Tongue (tissue), 2 donors: ENCODE data around the gene IL6R. TPM values are rescaled to one million over a fixed set of nuclear protein-coding genes. Genes with fewer than 3 reads are reported as not detected.
"Not testable (repeated sequence)": the region's sequence is repeated elsewhere in the genome, so short reads cannot be mapped to it uniquely, and the experiment has no call there.

Experiments used
- DNase-seq: peaks from one replicate; pipeline ENCODE4 v3.0.0-alpha.2; 2015
- total RNA-seq: library from RNA; depleted of rRNA; stranded (reverse); fragments of >200 nt; gene quantifications from one replicate; pipeline ENCODE4 v1.2.3, GENCODE V29; 2014

The IL6R gene
- total RNA-seq, result 35.0 TPM

GRCh38 chr1:154404984-154405746 lies at the start of gene IL6R:
IL6R (plus strand) TSS chr1:154405343; CDS start chr1:154405630, 287 bp downstream.
- DNase-seq, result peak; percentile 89

GRCh38 chr1:154358519-154358918 lies 46.6 kb upstream of the IL6R start:
- DNase-seq, result no peak

- DNase-seq, result no peak
These were observed 44.9 kb upstream of the IL6R start for GRCh38 chr1:154360288-154360687.

GRCh38 chr1:154360881-154361280 lies 44.3 kb upstream of the IL6R start:
- not testable (repeated sequence) for DNase-seq

- DNase-seq, result no peak
These were observed 43.8 kb upstream of the IL6R start for GRCh38 chr1:154361357-154361756.

- no peak for DNase-seq
These were observed 33.7 kb upstream of the IL6R start for GRCh38 chr1:154371436-154371835.

GRCh38 chr1:154373777-154374357 lies 31.3 kb upstream of the IL6R start:
- not testable (repeated sequence) for DNase-seq

GRCh38 chr1:154379301-154379700 lies 25.8 kb upstream of the IL6R start:
- DNase-seq, result no peak

- no peak for DNase-seq
These were observed 20.3 kb upstream of the IL6R start for GRCh38 chr1:154384650-154385489.

GRCh38 chr1:154386643-154387352 lies 18.3 kb upstream of the IL6R start:
- DNase-seq, result no peak

- DNase-seq, result no peak
These were observed 13.9 kb upstream of the IL6R start for GRCh38 chr1:154391086-154391770.

GRCh38 chr1:154398141-154398540 lies 7.0 kb upstream of the IL6R start:
- no peak for DNase-seq

- no peak for DNase-seq
These were observed 6.5 kb upstream of the IL6R start for GRCh38 chr1:154398678-154399077.

- DNase-seq, result no peak
These were observed 4.8 kb upstream of the IL6R start for GRCh38 chr1:154400381-154400801.

GRCh38 chr1:154402409-154402921 lies 2.7 kb upstream of the IL6R start:
- no peak for DNase-seq

- no peak for DNase-seq
These were observed 1.7 kb upstream of the IL6R start for GRCh38 chr1:154403261-154403943.

- no peak for DNase-seq
These were observed 1.2 kb upstream of the IL6R start for GRCh38 chr1:154403983-154404382.

GRCh38 chr1:154404511-154404931 lies 622 bp upstream of the IL6R start:
- no peak for DNase-seq

GRCh38 chr1:154405747-154406571 lies 816 bp downstream of the IL6R start:
- DNase-seq, result peak; percentile 84

- no peak for DNase-seq
These were observed 1.4 kb downstream of the IL6R start for GRCh38 chr1:154406572-154406879.
